B cell (primary cell): ENCODE results near the gene ARAP2. TPM values are rescaled to one million over a fixed set of nuclear protein-coding genes. Genes with fewer than 3 reads are reported as not detected.
A peak's percentile ranks its signal among the peaks of the same experiment; 100 is the strongest.

Experiments used
- ATAC-seq: fragments of 200-7000 bp; cut with Tn5 transposase; one replicate; pipeline ENCODE4 v1.10.0; 2021; ENCODE audit warnings: low read depth, mild to moderate bottlenecking, moderate number of reproducible peaks, moderate library complexity
- CTCF ChIA-PET: fragments of 350-600 bp; sonication (Branson Sonifier 250); formaldehyde crosslinking; loops from one replicate; lab custom pipeline; 2021; ENCODE audit warnings: antibody characterized with exemption, inconsistent platforms; lab: Charles Lee
- POLR2A ChIA-PET: fragments of 350-600 bp; sonication (Branson Sonifier 250); formaldehyde crosslinking; loops from one replicate; lab custom pipeline; 2021; ENCODE audit warnings: antibody characterized with exemption; lab: Charles Lee
- DNase-seq: peaks from one replicate; pipeline ENCODE4 v3.0.0; 2013
- H2AFZ ChIP-seq: 2 replicates; pipeline ENCODE4 v1.6.1; 2012; ENCODE audit warnings: mild to moderate bottlenecking, low read depth, low read length; ENCODE audit not compliant: insufficient read depth, poor library complexity, severe bottlenecking
- H3K27ac ChIP-seq, 2 donors: 1 replicate in 1 of 2; 2 replicates in 1 of 2; pipeline ENCODE4 v1.5.1; 2012 to 2013; ENCODE audit warnings: low read length in 2 of 2, mild to moderate bottlenecking in 2 of 2, moderate library complexity in 1 of 2
- H3K27me3 ChIP-seq, 4 experiments: fragments of 200-600 bp in 1 of 4; sonication (generic) in 1 of 4; replicated peaks in 1 of 4; 1 replicate in 2 of 4; 2 replicates in 2 of 4; pipeline versions ENCODE4 v1.6.1 to v1.7.0; 2013 to 2016; ENCODE audit warnings: low read length in 3 of 4, mild to moderate bottlenecking in 2 of 4, mixed read lengths in 1 of 4, moderate library complexity in 1 of 4; ENCODE audit not compliant: insufficient read depth in 4 of 4, control insufficient read depth in 3 of 4; ENCODE audit errors: control extremely low read depth in 1 of 4
- H3K36me3 ChIP-seq, 2 experiments: replicated peaks in 1 of 2; 1 replicate in 1 of 2; 2 replicates in 1 of 2; pipeline versions ENCODE4 v1.6.1 to v1.7.1; 2013; ENCODE audit warnings: low read length in 1 of 2; ENCODE audit not compliant: insufficient read depth in 2 of 2, control insufficient read depth in 1 of 2; ENCODE audit errors: control extremely low read depth in 1 of 2, extremely low read depth in 1 of 2
- H3K4me1 ChIP-seq, 2 donors: fragments of 200-600 bp in 1 of 2; sonication (generic) in 1 of 2; 1 replicate in 1 of 2; 2 replicates in 1 of 2; pipeline versions ENCODE4 v1.5.1 to v1.6.1; 2013 to 2017; ENCODE audit warnings: low read length in 2 of 2; ENCODE audit not compliant: control insufficient read depth in 2 of 2, insufficient read depth in 2 of 2
- H3K4me2 ChIP-seq: replicated peaks from 2 replicates; pipeline ENCODE3; 2012; ENCODE audit warnings: mild to moderate bottlenecking, low read depth, low read length; ENCODE audit not compliant: poor library complexity, severe bottlenecking
- H3K4me3 ChIP-seq, 5 experiments: fragments of 200-600 bp in 1 of 5; sonication (generic) in 1 of 5; 1 replicate in 3 of 5; 2 replicates in 2 of 5; pipeline versions ENCODE4 v1.5.1 to v1.7.0; 2011 to 2016; ENCODE audit warnings: low read length in 4 of 5, mild to moderate bottlenecking in 4 of 5, low read depth in 2 of 5, control low read depth in 1 of 5, moderate library complexity in 1 of 5; ENCODE audit not compliant: insufficient read depth in 1 of 5; ENCODE audit errors: control extremely low read depth in 1 of 5, extremely low read depth in 1 of 5
- H3K79me2 ChIP-seq: fragments of 200-600 bp; sonication (generic); one replicate; pipeline ENCODE4 v1.6.0; 2016; ENCODE audit warnings: low read length; ENCODE audit not compliant: control insufficient read depth, insufficient read depth
- H3K9ac ChIP-seq: fragments of 200-600 bp; sonication (generic); 2 replicates; pipeline ENCODE4 v1.6.1; 2017; ENCODE audit warnings: mild to moderate bottlenecking, low read length, moderate library complexity
- H3K9me3 ChIP-seq, 3 donors: one replicate each; pipeline versions ENCODE4 v1.6.1 to v1.7.1; 2013; ENCODE audit warnings: low read length in 2 of 3; ENCODE audit not compliant: control insufficient read depth in 2 of 3, insufficient read depth in 1 of 3; ENCODE audit errors: control extremely low read depth in 1 of 3
- H4K20me1 ChIP-seq: 2 replicates; pipeline ENCODE4 v1.6.0; 2012; ENCODE audit warnings: mild to moderate bottlenecking, low read length; ENCODE audit not compliant: insufficient read depth, control insufficient read depth, poor library complexity, severe bottlenecking
- H3K27ac Mint-ChIP-seq: one replicate; pipeline ENCODE4 v1.8.0; 2021; ENCODE audit warnings: mixed read lengths
- H3K27me3 Mint-ChIP-seq: one replicate; pipeline ENCODE4 v1.8.0; 2021; ENCODE audit warnings: mixed read lengths
- H3K4me1 Mint-ChIP-seq: one replicate; pipeline ENCODE4 v1.8.0; 2021; ENCODE audit warnings: mixed read lengths
- H3K4me3 Mint-ChIP-seq: one replicate; pipeline ENCODE4 v1.8.0; 2021; ENCODE audit warnings: mixed read lengths
- H3K9me3 Mint-ChIP-seq: one replicate; pipeline ENCODE4 v1.8.0; 2022; ENCODE audit warnings: mixed read lengths; ENCODE audit not compliant: insufficient read depth
- CTCF ChIP-seq: fragments of 200-600 bp; IDR thresholded peaks from one replicate; pipeline ENCODE4 v1.8.0; 2022; ENCODE audit warnings: antibody characterized with exemption, mild to moderate bottlenecking
- EZH2 ChIP-seq: IDR thresholded peaks from 2 replicates; pipeline ENCODE4 v1.6.1; 2012; ENCODE audit warnings: borderline replicate concordance, low read depth, mild to moderate bottlenecking, moderate library complexity, low read length; ENCODE audit not compliant: insufficient read depth, poor library complexity, severe bottlenecking
- WGBS: methylation state at CpG from one replicate; pipeline ENCODE4 v1.1.5; 2013; ENCODE audit warnings: missing lambda C conversion rate; ENCODE audit not compliant: insufficient coverage; 5-methylcytosine and 5-hydroxymethylcytosine counted together
- intact Hi-C: fragments of 100-400 bp; cut with micrococcal nuclease; formaldehyde crosslinking; loops from one replicate; pipeline ENCODE4 v1.10.0; 2022
- polyA plus RNA-seq: library from polyadenylated mRNA; depleted of rRNA; stranded (reverse); fragments of >200 nt; gene quantifications from 2 replicates; pipeline ENCODE4 v1.2.3, GENCODE V29; 2012
- total RNA-seq, 2 donors: library from RNA; stranded (reverse); fragments of 120-200 nt in 1 of 2; gene quantifications; 1 replicate in 1 of 2; 2 replicates in 1 of 2; pipeline versions ENCODE4 v1.2.3 to v1.2.4, GENCODE V29; 2013 to 2022

The ARAP2 gene
- total and polyA plus RNA-seq, 2 donors (not counting 1 experiment from before 2014, with no cell fraction given), result 13.2 to 88.0 TPM

DNA sequence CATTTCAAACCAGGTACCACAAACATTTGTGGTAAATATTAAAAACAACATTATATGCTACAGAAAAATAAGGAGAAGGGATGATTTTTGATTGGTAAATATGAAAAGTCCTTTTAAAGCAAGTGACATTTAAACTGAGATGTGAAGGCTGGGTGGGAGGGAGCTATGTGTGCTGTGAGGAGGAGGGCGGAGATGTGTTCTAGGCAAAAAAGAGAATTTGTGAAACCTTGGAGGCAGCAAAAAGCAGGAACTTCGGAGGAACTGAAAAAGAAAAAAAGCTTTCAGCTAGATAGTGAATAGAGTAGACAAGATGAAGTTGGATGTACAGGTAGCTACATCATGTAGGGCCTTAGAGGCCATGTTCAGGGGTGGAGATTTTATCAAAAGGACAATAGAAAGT, 10.1 kb upstream of the ARAP2 start:
- Histone ChIP-seq H4K20me1 (no peaks in the 10 kb centered on the region), H3K4me2 (no peak overlapping the region), H3K36me3 (no peaks in the 10 kb centered on the region), H2AFZ (peak overlapping the region; percentile 1), H3K27ac (no peak overlapping the region), H3K4me1 (peaks cover 22 to 26% of the 10 kb centered on the region in 2 donors), H3K79me2 (peaks cover 4% of the 10 kb centered on the region), H3K4me3 (no peak overlapping the region), H3K9ac (no peak overlapping the region), H3K27me3 (no peaks in the 10 kb centered on the region), H3K9me3 (no peaks in the 10 kb centered on the region)
- POLR2A ChIA-PET, result interaction anchor here (1.9 kb wide), 1 partner anchor 10 kb away, joined by 16 read pairs; the partner anchor contains the start of gene ARAP2
- peak overlapping the region; percentile 2 for H3K4me3 Mint-ChIP-seq
- peak overlapping the region; percentile 44 for H3K27ac Mint-ChIP-seq
- intact Hi-C loops, result loop anchor here (2.0 kb wide), 3 partner anchors 14 to 70 kb away; no protein-coding TSS in a partner anchor
- DNase-seq (no peak), ATAC-seq (no peak)
- WGBS, result 67% methylated on average over 2 of the region's 2 CpGs
- CTCF ChIA-PET, result interaction anchor here (0.6 to 3.9 kb wide), 4 partner anchors 11 to 145 kb away, joined by 3 to 34 read pairs (median 10); partner anchors contain the start of gene ARAP2
- TF ChIP-seq EZH2 (no peak), CTCF (no peak)
- H3K27me3 Mint-ChIP-seq, result no peaks in the 10 kb centered on the region
- no peaks in the 10 kb centered on the region for H3K9me3 Mint-ChIP-seq
- peaks cover 34% of the 10 kb centered on the region for H3K4me1 Mint-ChIP-seq

DNA sequence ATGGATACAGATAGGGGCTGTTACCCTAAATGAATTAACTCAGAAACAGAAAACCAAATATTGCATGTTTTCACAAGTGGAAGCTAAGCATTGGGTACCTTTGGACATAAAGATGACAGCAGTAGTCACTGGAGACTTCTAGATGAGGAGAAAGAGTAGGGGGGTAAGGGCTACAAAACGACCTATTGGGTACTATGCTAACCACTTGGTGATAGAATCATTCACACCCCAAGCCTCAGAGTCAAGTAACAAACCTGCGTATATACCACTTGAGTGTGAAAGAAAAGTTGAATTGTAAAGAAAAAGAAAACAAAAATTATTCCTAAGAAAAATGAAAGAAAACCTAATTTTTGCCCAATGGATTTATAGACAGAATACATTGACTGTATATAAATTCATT, 7.7 kb upstream of the ARAP2 start:
- Histone ChIP-seq H3K79me2 (peaks cover 4% of the 10 kb centered on the region), H3K27ac (no peak overlapping the region), H4K20me1 (no peaks in the 10 kb centered on the region), H3K4me2 (no peak overlapping the region), H3K4me3 (no peak overlapping the region), H3K27me3 (no peaks in the 10 kb centered on the region), H3K36me3 (no peaks in the 10 kb centered on the region), H3K9me3 (no peaks in the 10 kb centered on the region), H3K9ac (no peak overlapping the region), H3K4me1 (peaks cover 22 to 26% of the 10 kb centered on the region in 2 donors), H2AFZ (no peak overlapping the region)
- intact Hi-C loops, result no loop called here
- DNase-seq (no peak), ATAC-seq (no peak)
- WGBS, result no CpG with 5 or more reads among the region's 2 CpGs
- no peak overlapping the region for H3K4me3 Mint-ChIP-seq
- peaks cover 34% of the 10 kb centered on the region for H3K4me1 Mint-ChIP-seq
- H3K27ac Mint-ChIP-seq, result no peak overlapping the region
- H3K9me3 Mint-ChIP-seq, result no peaks in the 10 kb centered on the region
- POLR2A ChIA-PET, result no interaction called here
- TF ChIP-seq CTCF (no peak), EZH2 (no peak)
- H3K27me3 Mint-ChIP-seq, result no peaks in the 10 kb centered on the region
- CTCF ChIA-PET, result interaction anchor here (0.9 to 3.9 kb wide), 3 partner anchors 8 to 73 kb away, joined by 3 to 34 read pairs (median 3); partner anchors contain the start of gene ARAP2
